Immature natural killer cell (primary cell): ENCODE data around the gene PIK3CB. TPM values are rescaled to one million over a fixed set of nuclear protein-coding genes. Genes with fewer than 3 reads are reported as not detected.
"Not testable (repeated sequence)": the region's sequence is repeated elsewhere in the genome, so short reads cannot be mapped to it uniquely, and the experiment has no call there.

Experiments
- DNase-seq, 3 donors: peaks; one replicate each; pipeline ENCODE4 v3.0.0; 2022; ENCODE audit warnings: mixed read lengths in 1 of 3
- H3K27ac Mint-ChIP-seq, 6 donors: one replicate each; pipeline ENCODE4 v1.8.0; 2020; ENCODE audit warnings: mixed read lengths in 6 of 6, mild to moderate bottlenecking in 5 of 6, inconsistent platforms in 4 of 6, moderate library complexity in 3 of 6
- H3K27me3 Mint-ChIP-seq, 3 donors: one replicate each; pipeline ENCODE4 v1.8.0; 2020 to 2021; ENCODE audit warnings: low read depth in 3 of 3, mild to moderate bottlenecking in 3 of 3, mixed read lengths in 3 of 3, moderate library complexity in 3 of 3, inconsistent platforms in 1 of 3
- H3K36me3 Mint-ChIP-seq, 3 donors: one replicate each; pipeline ENCODE4 v1.8.0; 2020; ENCODE audit warnings: mixed read lengths in 3 of 3, inconsistent platforms in 2 of 3, mild to moderate bottlenecking in 2 of 3
- H3K4me1 Mint-ChIP-seq, 2 donors: one replicate each; pipeline ENCODE4 v1.8.0; 2020; ENCODE audit warnings: inconsistent platforms in 2 of 2, mild to moderate bottlenecking in 2 of 2, mixed read lengths in 2 of 2, moderate library complexity in 1 of 2
- H3K4me3 Mint-ChIP-seq, 5 donors: one replicate each; pipeline ENCODE4 v1.8.0; 2020; ENCODE audit warnings: mild to moderate bottlenecking in 5 of 5, mixed read lengths in 5 of 5, inconsistent platforms in 3 of 5, moderate library complexity in 3 of 5
- H3K9me3 Mint-ChIP-seq, 6 donors: one replicate each; pipeline ENCODE4 v1.8.0; 2020; ENCODE audit warnings: mild to moderate bottlenecking in 6 of 6, mixed read lengths in 6 of 6, inconsistent platforms in 4 of 6, moderate library complexity in 3 of 6
- polyA plus RNA-seq, 3 donors: library from polyadenylated mRNA; unstranded; fragments of 300-500 nt; fragmentation: Illumina TruSeq; gene quantifications; one replicate each; pipeline ENCODE4 v1.2.3, GENCODE V29; 2021

PIK3CB gene
- polyA plus RNA-seq, 3 donors from 2014 or later: 4.6 to 11.7 (median 4.8) TPM

DNA sequence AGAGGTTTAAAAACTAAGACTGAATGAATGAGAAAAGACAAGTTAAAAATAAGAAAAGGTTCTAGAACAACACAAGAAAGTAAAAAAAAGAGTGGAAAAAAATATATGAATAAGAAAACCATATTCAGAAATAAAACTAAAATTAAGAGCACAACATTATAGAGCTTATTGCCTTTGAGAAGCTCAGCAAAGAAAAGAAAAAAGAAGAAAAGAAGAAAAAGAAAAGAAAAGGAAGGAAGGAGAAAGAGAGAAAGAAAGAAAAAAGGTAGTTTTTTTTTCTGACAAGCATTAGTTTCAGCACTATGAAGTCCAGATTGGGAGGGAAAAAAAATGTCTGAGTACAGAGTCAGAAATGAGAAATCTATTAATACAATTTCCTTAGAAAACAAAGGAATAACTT is 144.7 kb downstream of the PIK3CB start:
- H3K27me3 Mint-ChIP-seq: peaks cover 0 to 4% (median 3%) of the 10 kb centered on the region in 3 donors
- H3K4me3 Mint-ChIP-seq: no peak overlapping the region
- no peaks in the 10 kb centered on the region for H3K9me3 Mint-ChIP-seq
- H3K36me3 Mint-ChIP-seq: peaks cover 0 to 3% (median 3%) of the 10 kb centered on the region in 3 donors
- peaks cover 30 to 34% of the 10 kb centered on the region in 2 donors for H3K4me1 Mint-ChIP-seq
- H3K27ac Mint-ChIP-seq: peak overlapping the region in 1 of 6 donors; percentile 63
- no peak for DNase-seq

DNA sequence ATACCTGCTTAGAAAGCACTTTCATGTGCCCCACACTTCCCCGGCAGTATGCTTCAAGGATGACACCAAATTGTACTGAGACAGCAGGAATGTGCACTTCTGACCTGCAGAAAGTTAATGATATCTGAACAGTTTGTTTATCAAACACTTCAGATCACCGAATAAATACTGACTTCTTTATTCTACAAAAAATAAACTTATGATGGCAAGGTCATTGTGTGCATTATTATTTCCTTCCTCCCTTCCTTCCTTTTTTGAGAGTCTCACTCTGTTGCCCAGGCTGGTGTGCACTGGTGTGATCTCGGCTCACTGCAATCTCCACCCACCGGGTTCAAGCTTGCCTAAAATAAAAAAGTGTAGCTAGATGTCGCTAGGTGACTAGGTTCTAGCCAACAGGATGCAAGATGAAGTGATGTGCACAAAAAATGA is 145.8 kb downstream of the PIK3CB start:
- H3K27ac Mint-ChIP-seq: peak overlapping the region in 5 of 6 donors; percentile 41 to 78 (median 55)
- H3K27me3 Mint-ChIP-seq: peaks cover 0 to 3% (median 0%) of the 10 kb centered on the region in 3 donors
- H3K4me1 Mint-ChIP-seq: peaks cover 30 to 34% of the 10 kb centered on the region in 2 donors
- H3K4me3 Mint-ChIP-seq: peak overlapping the region in 2 of 5 donors; percentile 4 to 46
- no peaks in the 10 kb centered on the region for H3K9me3 Mint-ChIP-seq
- H3K36me3 Mint-ChIP-seq: peaks cover 0 to 3% (median 3%) of the 10 kb centered on the region in 3 donors
- peak; percentile 11 to 30 (median 20) for DNase-seq

DNA sequence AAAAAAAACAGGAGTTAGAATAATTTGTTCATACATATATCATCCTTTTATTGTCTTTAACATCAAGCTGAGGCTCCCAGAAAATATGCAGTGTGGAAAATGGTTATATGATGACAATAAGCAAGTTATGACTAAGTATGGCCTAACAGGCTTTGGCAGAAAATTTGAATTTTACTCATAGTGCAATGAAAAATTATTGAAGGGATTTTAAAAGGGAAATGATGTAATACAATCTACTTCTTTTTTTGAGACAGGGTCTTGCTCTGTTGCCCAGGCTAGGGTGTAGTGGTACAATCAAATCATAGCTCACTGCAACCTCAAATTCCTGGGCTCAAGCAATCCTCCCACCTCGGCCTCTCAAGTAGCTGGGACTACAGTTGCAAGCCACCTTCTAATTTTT is 147.5 kb downstream of the PIK3CB start:
- peaks cover 0 to 3% (median 0%) of the 10 kb centered on the region in 3 donors for H3K27me3 Mint-ChIP-seq
- H3K4me1 Mint-ChIP-seq: peaks cover 30 to 34% of the 10 kb centered on the region in 2 donors
- H3K27ac Mint-ChIP-seq: peak overlapping the region; percentile 75 to 93 (median 87)
- DNase-seq: no peak
- H3K4me3 Mint-ChIP-seq: peak overlapping the region; percentile 41 to 69 (median 48)
- H3K36me3 Mint-ChIP-seq: peaks cover 0 to 6% (median 0%) of the 10 kb centered on the region in 3 donors
- no peaks in the 10 kb centered on the region for H3K9me3 Mint-ChIP-seq

- DNase-seq: peak; percentile 31 to 56 (median 55)
- H3K4me1 Mint-ChIP-seq: peaks cover 30 to 34% of the 10 kb centered on the region in 2 donors
These were observed 147.9 kb downstream of the PIK3CB start for GRCh38 chr3:138686771-138687221.

GRCh38 chr3:138684396-138684795 is 150.3 kb downstream of the PIK3CB start:
- Mint-ChIP-seq H3K4me1 (peaks cover 30 to 34% of the 10 kb centered on the region in 2 donors), H3K4me3 (no peak overlapping the region), H3K27me3 (peaks cover 0 to 3% (median 0%) of the 10 kb centered on the region in 3 donors), H3K27ac (no peak overlapping the region), H3K9me3 (no peaks in the 10 kb centered on the region), H3K36me3 (peaks cover 0 to 8% (median 5%) of the 10 kb centered on the region in 3 donors)
- no peak for DNase-seq

More at GRCh38 chr3:138686771-138687221, 147.9 kb downstream of the PIK3CB start:
- Mint-ChIP-seq H3K27me3 (peaks cover 0 to 3% (median 0%) of the 10 kb centered on the region in 3 donors), H3K36me3 (peaks cover 0 to 6% (median 0%) of the 10 kb centered on the region in 3 donors), H3K27ac (peak overlapping the region; percentile 75 to 93 (median 86)), H3K4me3 (peak overlapping the region; percentile 41 to 69 (median 48)), H3K9me3 (no peaks in the 10 kb centered on the region)

DNA sequence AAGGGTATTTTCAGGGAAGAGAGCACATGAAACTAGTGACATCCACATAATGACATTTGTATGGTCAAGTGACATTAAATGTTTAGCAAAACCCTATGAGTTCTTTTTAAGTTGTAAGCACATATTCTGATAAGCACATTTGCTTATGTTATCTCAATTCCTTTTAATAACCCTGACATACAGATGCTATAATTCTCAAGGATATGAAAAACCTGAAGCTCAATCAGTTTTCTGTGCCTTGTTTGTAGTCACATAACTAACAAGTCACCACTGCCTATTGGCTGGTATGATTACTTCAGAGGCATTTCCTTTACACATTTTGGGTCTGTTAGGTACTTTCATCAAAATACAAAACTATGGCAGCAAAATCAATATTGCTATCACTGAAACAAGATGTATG is 152.1 kb downstream of the PIK3CB start:
- Mint-ChIP-seq H3K9me3 (no peaks in the 10 kb centered on the region), H3K36me3 (peaks cover 0 to 12% (median 5%) of the 10 kb centered on the region in 3 donors), H3K4me1 (peaks cover 14 to 19% of the 10 kb centered on the region in 2 donors), H3K4me3 (no peak overlapping the region), H3K27ac (no peak overlapping the region), H3K27me3 (peaks cover 0 to 3% (median 0%) of the 10 kb centered on the region in 3 donors)
- no peak for DNase-seq

GRCh38 chr3:138681463-138682220 is 153.1 kb downstream of the PIK3CB start:
- Mint-ChIP-seq H3K9me3 (no peaks in the 10 kb centered on the region), H3K4me3 (no peak overlapping the region), H3K27ac (peak overlapping the region in 1 of 6 donors; percentile 30), H3K27me3 (no peaks in the 10 kb centered on the region), H3K36me3 (peaks cover 2 to 14% (median 5%) of the 10 kb centered on the region in 3 donors), H3K4me1 (peaks cover 4 to 9% of the 10 kb centered on the region in 2 donors)
- DNase-seq: no peak

DNA sequence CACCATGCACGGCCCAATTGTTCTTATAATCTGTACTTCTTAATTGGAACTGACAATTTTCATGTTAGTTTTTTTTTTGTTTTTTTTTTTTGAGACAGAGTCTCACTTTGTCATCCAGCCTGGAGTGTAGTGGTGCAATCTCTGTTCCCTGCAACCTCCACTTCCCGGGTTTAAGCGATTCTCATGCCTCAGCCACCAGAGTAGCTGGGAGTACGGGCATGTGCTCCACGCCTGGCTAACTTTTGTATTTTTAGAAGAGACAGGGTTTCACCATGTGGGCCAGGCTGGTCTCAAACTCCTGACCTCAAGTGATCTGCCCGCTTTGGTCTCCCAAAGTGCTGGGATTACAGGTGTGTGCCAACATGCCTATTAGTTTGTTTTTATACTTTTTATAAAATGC is 153.8 kb downstream of the PIK3CB start:
- not testable (repeated sequence) for H3K4me1 Mint-ChIP-seq, H3K27ac Mint-ChIP-seq, H3K27me3 Mint-ChIP-seq, H3K9me3 Mint-ChIP-seq, DNase-seq, H3K4me3 Mint-ChIP-seq
- H3K36me3 Mint-ChIP-seq: peaks cover 6 to 21% (median 7%) of the 10 kb centered on the region in 3 donors

- Mint-ChIP-seq H3K4me1 (no peaks in the 10 kb centered on the region), H3K27me3 (no peaks in the 10 kb centered on the region), H3K4me3 (no peak overlapping the region), H3K27ac (peak overlapping the region in 1 of 6 donors; percentile 40), H3K36me3 (peaks cover 25 to 36% (median 26%) of the 10 kb centered on the region in 3 donors), H3K9me3 (peaks cover 2 to 11% (median 9%) of the 10 kb centered on the region in 6 donors)
- DNase-seq: no peak
These were observed 155.8 kb downstream of the PIK3CB start for GRCh38 chr3:138678874-138679392.

DNA sequence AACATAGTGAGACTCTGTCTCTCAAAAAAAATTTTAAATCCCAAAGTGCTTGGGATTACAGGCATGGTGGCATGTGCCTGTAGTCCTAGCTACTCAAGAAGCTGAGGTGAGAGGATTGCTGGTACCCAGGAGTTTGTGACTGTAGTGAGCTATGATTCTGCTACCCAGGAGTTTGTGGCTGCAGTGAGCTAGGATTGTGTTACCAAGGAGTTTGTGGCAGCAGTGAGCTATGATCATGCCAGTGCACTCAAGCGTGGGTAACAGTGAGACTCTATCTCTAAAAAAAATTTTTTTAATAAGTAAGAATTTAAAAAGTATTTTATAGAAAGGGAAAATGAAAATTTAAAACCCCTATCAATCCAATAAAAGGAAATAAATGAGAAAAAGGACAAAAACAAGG is 156.6 kb downstream of the PIK3CB start:
- Mint-ChIP-seq H3K27me3 (no peaks in the 10 kb centered on the region), H3K9me3 (peaks cover 2 to 11% (median 9%) of the 10 kb centered on the region in 6 donors), H3K4me1 (no peaks in the 10 kb centered on the region), H3K27ac (no peak overlapping the region), H3K4me3 (no peak overlapping the region), H3K36me3 (peaks cover 27 to 40% (median 33%) of the 10 kb centered on the region in 3 donors)
- DNase-seq: no peak

- no peak for DNase-seq
- H3K4me1 Mint-ChIP-seq: no peaks in the 10 kb centered on the region
- H3K4me3 Mint-ChIP-seq: no peak overlapping the region
- H3K9me3 Mint-ChIP-seq: peaks cover 2 to 11% (median 9%) of the 10 kb centered on the region in 6 donors
- H3K27me3 Mint-ChIP-seq: no peaks in the 10 kb centered on the region
- no peak overlapping the region for H3K27ac Mint-ChIP-seq
- H3K36me3 Mint-ChIP-seq: peaks cover 38 to 44% (median 41%) of the 10 kb centered on the region in 3 donors
These were observed 159.3 kb downstream of the PIK3CB start for GRCh38 chr3:138675393-138675792.

DNA sequence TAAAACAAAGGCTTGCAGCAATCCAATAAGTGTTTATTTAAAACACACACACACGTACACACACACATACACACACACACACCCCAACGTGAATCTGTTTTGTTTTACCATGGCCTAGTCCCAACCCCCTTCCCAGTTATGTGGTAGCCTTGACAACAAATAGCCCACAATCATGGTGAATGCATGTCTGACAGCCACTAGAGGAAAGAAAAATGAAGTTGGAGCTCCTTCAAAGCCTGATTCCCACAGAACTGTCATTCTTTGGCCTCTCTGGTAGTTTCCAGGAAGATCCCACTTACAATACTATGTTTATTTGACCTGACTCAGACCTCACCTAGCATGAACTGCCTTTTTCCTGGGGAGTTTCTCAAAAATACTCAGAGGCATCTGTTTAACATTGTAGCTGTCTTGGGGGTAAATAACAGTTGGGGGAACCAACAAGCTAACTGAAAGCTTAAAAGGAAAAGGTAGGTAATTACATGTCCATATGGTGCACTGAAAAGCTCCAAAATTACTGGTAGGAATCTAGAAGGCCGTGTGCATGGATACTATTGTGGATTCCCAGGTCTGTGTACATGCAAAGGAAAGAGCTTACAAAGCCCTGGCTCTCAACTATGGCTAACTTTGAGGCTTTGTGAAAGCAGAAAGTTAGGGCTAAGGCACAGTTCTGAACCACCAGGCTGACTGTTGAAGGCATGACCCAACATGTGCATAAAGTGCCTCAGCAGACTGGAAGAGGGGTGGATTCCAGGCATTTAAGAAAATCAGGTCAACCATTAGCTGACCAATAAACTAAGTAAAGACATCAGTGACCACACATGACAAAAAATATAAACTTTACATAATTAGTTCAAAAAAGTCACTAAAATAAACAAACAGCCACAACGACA is 160.8 kb downstream of the PIK3CB start:
- H3K4me3 Mint-ChIP-seq: no peak overlapping the region
- no peak overlapping the region for H3K27ac Mint-ChIP-seq
- DNase-seq: no peak
- H3K27me3 Mint-ChIP-seq: no peaks in the 10 kb centered on the region
- peaks cover 2 to 11% (median 9%) of the 10 kb centered on the region in 6 donors for H3K9me3 Mint-ChIP-seq
- H3K36me3 Mint-ChIP-seq: peaks cover 38 to 50% (median 40%) of the 10 kb centered on the region in 3 donors
- H3K4me1 Mint-ChIP-seq: no peaks in the 10 kb centered on the region

GRCh38 chr3:138670407-138670806 is 164.3 kb downstream of the PIK3CB start:
- Mint-ChIP-seq H3K4me1 (no peaks in the 10 kb centered on the region), H3K27me3 (peaks cover 0 to 2% (median 0%) of the 10 kb centered on the region in 3 donors), H3K4me3 (no peak overlapping the region), H3K27ac (no peak overlapping the region), H3K9me3 (peaks cover 2 to 7% (median 5%) of the 10 kb centered on the region in 6 donors), H3K36me3 (peaks cover 27 to 48% (median 33%) of the 10 kb centered on the region in 3 donors)
- DNase-seq: no peak
